Measurements from ENCODE around the gene KRT83. TPM values are rescaled to one million over a fixed set of nuclear protein-coding genes. Genes with fewer than 3 reads are reported as not detected.

KRT83 gene
- total RNA-seq, 1 donor from 2014 or later: not detected

DNA sequence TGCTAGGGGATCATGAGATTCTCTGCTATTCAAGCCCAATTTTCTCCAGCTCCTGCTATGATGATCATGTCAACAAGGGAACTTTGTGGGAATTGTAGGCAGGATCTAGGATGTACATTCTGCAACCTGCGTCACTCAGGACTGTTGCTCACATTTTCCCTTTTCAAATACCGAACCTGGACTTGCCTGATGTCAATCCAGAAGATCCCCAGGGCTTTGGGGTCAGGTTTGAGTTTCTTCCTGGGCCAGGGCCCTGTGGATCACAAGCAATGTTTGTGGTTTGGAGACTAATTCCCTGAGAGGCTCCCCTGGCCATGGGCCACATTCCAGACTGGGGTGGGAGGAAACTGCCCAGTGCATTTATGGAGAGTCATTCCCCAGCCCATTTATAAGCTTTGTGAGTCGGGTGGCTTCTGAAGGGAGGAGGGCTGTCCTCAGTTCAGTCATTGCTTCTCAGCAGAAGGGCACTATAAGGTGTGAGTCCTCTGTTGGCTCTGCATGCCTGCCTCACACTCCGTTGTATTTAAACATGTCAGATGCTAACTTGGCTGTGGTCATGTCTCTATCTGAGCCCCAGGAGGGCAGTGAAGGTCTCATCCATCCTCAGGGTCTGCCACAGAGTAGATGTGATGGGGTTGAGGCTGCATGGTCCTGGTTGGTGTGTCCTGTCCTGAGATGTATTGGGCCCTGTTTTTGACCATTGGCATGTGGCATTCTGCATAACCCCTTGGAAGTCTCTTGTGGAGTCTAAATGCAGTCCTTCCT is 40.2 kb downstream of the KRT83 start:
- no peak overlapping the region for H3K27ac Mint-ChIP-seq
- intact Hi-C loops (cut with micrococcal nuclease): no loop called here
- DNase-seq (ENCODE audit: low spot score): no peak
- peaks cover 3% of the 10 kb centered on the region for H3K4me1 Mint-ChIP-seq (ENCODE audit: low read depth)
- no peaks in the 10 kb centered on the region for H3K9me3 Mint-ChIP-seq
- no peak overlapping the region for H3K4me3 Mint-ChIP-seq (ENCODE audit: low read depth)
- H3K36me3 Mint-ChIP-seq (ENCODE audit: low read depth): no peaks in the 10 kb centered on the region
- peaks cover 24% of the 10 kb centered on the region for H3K27me3 Mint-ChIP-seq (ENCODE audit: low read depth)

DNA sequence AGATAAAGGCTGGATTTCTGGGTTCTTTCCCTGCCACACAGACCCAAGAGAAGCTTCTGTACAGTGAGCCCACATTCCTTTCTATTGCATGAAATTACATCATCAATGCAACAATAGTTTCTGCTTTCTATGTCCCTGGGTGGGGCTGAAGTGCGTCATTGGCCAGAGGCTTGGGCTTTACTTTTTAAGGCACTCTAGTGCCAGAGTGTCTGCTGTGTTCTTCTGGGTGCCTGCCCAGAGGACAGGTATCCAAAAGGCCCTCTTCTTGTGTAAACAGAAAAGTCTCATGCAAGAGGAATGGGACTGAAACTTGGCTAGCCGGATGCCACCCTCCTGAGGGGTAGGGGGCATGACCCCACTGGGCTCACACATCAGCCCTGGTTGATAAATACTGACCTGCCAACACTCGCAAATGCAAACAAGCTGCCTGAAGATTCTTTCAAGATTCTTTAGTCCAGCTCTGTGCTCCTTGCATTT is 40.8 kb downstream of the KRT83 start:
- intact Hi-C loops (cut with micrococcal nuclease): no loop called here
- no peaks in the 10 kb centered on the region for H3K36me3 Mint-ChIP-seq (ENCODE audit: low read depth)

DNA sequence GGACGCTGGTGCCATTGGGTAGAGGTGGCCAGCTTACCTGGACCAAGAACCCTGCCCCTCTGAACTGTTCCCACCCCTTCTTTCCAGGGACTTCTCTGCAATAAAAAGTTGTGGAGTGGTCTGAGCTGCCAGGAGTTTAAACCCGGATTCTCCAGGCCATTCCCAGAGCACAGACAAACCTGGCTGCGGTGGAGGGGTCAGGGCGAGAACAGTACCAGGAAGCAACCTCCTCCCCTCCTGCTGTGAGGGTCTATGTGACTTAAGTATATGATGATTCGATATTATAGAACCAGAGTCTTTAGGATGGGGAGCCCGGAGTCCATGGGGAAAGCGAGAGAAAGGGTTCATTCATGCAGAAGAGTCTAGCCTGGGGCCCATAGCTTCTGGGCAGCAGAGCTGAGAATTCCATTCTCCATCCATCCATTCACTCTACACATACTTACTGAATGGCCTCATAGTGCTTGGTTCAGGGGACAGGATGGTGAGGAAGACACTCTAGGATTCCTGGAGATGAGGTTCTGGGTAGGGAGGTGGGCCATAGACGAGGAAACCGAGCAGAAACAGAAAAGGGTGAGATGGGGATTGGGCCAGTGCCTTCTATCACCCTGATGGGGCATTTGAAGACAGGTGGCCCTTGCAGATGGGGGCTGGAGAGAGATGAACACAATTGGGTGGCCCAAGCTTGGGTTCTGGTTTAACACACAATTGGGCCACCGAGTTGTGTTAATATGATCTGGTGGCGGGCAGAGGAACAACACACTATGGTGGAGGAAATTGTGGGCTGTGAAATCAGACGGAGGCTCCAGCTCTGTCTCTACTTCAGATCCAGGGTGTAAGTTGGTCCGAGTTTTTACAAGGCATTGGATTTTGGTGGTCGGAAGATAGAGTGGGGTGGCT is 41.5 kb downstream of the KRT83 start:
- Mint-ChIP-seq H3K36me3 (ENCODE audit: low read depth) (no peaks in the 10 kb centered on the region), H3K27ac (no peak overlapping the region), H3K4me1 (ENCODE audit: low read depth) (peaks cover 3% of the 10 kb centered on the region), H3K27me3 (ENCODE audit: low read depth) (peaks cover 28% of the 10 kb centered on the region), H3K4me3 (ENCODE audit: low read depth) (no peak overlapping the region), H3K9me3 (no peaks in the 10 kb centered on the region)
- intact Hi-C loops (cut with micrococcal nuclease): loop anchor here (5.0 kb wide), 1 partner anchor 57 kb away; no protein-coding TSS in a partner anchor
- no peak for DNase-seq (ENCODE audit: low spot score)

More for the DNA sequence above, 40.8 kb downstream of the KRT83 start:
- Mint-ChIP-seq H3K4me3 (ENCODE audit: low read depth) (no peak overlapping the region), H3K9me3 (no peaks in the 10 kb centered on the region), H3K4me1 (ENCODE audit: low read depth) (peaks cover 3% of the 10 kb centered on the region), H3K27ac (no peak overlapping the region), H3K27me3 (ENCODE audit: low read depth) (peaks cover 24% of the 10 kb centered on the region)
- DNase-seq (ENCODE audit: low spot score): no peak

DNA sequence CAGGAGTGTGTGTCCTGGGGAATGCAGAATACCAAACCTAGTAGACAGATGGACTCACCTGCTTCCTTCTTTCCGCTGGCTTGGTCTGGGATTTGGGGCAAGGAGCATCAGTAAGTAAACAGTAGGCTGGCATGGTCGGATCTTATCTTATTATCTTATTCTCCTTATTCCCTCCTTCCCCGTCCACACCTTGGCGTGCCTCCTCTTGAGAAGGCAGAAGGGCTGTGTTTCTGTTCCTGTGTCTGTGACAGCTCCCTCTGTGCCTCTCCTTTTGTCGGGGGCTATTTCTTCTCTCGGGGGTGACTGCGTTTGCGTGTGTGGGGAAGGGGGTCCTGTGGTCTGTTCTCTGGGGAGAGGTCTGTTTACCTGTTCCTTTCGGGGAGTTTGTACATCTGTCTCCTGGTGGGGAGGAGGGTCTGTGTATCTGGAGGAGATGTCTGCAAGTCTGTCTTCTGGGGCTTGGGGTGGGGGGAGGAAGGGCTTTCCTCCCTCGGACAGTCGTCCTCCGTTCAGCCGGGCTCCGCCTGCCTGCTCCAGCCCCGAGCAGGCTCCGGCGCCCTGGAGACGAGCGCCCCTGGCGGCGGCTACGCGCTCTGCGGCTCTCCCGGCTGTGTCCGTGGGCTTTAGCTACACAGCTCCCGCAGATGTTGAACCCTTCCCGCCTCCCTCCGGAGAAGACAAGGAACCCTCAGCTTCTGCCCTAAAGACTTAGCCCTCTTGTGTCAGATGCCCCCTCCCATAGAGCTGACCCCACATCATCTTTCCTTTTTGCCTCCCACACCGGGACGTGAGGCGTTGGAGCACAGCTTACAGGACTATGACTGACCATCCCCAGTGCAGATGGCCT is 42.4 kb downstream of the KRT83 start:
- H3K4me1 Mint-ChIP-seq (ENCODE audit: low read depth): peaks cover 3% of the 10 kb centered on the region
- no peaks in the 10 kb centered on the region for H3K36me3 Mint-ChIP-seq (ENCODE audit: low read depth)
- intact Hi-C loops (cut with micrococcal nuclease): loop anchor here (5.0 kb wide), 1 partner anchor 56 kb away; no protein-coding TSS in a partner anchor
- H3K4me3 Mint-ChIP-seq (ENCODE audit: low read depth): no peak overlapping the region
- peak; percentile 63 for DNase-seq (ENCODE audit: low spot score)
- H3K27me3 Mint-ChIP-seq (ENCODE audit: low read depth): peaks cover 35% of the 10 kb centered on the region
- no peaks in the 10 kb centered on the region for H3K9me3 Mint-ChIP-seq
- no peak overlapping the region for H3K27ac Mint-ChIP-seq

DNA sequence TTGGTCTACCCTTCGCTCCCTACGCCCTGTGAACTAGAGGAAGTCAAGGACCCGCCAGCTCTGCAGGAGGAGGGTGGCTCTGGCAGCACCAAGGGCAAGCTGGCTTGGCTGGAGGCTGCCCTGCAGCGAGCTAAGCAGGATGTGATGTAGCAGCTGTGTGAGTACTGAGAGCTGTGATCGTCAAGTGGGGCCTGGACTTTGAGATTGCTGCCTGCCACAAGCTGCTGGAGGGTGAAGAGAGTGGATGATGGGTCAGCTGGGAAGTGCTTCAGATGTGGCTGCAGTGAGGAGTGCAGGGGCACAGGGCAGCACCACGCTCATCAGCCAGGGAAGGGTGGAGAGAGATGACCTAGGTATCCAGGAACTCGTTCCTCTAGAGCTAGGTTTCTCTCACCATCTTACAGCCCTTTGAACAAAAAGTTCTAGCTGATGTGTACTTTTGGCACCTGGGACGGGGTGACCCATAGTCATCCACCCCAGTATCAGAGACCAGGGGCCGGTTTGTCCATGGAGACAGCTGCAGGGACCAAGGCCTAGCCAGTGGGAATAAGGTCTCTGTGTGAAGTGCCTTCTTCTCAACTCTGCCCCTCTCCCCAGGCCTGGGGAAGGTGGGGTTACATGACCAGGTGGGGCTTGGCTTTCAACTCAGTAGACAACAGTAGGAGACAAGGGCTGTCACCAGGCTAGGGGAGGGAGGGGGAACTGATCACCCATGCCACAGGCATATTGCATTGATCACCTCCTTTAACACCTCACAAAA is 43.5 kb downstream of the KRT83 start:
- Mint-ChIP-seq H3K4me3 (ENCODE audit: low read depth) (no peak overlapping the region), H3K27ac (no peak overlapping the region), H3K4me1 (ENCODE audit: low read depth) (peaks cover 3% of the 10 kb centered on the region), H3K36me3 (ENCODE audit: low read depth) (no peaks in the 10 kb centered on the region), H3K27me3 (ENCODE audit: low read depth) (peaks cover 39% of the 10 kb centered on the region), H3K9me3 (no peaks in the 10 kb centered on the region)
- intact Hi-C loops (cut with micrococcal nuclease): loop anchor here (5.0 kb wide), 1 partner anchor 55 kb away; no protein-coding TSS in a partner anchor
- DNase-seq (ENCODE audit: low spot score): no peak

DNA sequence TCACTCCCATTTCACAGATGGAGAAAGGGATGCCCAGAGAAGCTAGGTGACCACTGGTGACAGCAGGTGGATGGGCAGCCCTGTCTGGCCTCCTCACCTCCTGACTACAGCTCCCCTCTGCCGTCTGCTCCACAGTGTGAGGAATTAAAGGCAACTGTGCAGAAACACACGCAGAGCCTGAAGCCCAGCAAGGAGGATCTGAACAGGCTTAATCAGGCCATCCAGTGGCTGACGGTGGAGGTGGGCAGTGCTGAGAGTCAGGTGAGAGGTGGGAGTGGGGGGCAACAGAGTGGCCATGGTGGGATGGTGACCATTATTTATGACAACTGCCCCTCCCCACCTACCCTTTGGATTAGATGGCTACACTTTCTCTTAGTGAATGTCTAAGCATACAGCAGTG is 45.5 kb downstream of the KRT83 start:
- no peak for DNase-seq (ENCODE audit: low spot score)
- Mint-ChIP-seq H3K27me3 (ENCODE audit: low read depth) (peaks cover 48% of the 10 kb centered on the region), H3K36me3 (ENCODE audit: low read depth) (no peaks in the 10 kb centered on the region), H3K4me1 (ENCODE audit: low read depth) (peaks cover 3% of the 10 kb centered on the region), H3K9me3 (no peaks in the 10 kb centered on the region), H3K27ac (no peak overlapping the region), H3K4me3 (ENCODE audit: low read depth) (no peak overlapping the region)
- intact Hi-C loops (cut with micrococcal nuclease): loop anchor here (5.0 kb wide), 1 partner anchor 53 kb away; no protein-coding TSS in a partner anchor

DNA sequence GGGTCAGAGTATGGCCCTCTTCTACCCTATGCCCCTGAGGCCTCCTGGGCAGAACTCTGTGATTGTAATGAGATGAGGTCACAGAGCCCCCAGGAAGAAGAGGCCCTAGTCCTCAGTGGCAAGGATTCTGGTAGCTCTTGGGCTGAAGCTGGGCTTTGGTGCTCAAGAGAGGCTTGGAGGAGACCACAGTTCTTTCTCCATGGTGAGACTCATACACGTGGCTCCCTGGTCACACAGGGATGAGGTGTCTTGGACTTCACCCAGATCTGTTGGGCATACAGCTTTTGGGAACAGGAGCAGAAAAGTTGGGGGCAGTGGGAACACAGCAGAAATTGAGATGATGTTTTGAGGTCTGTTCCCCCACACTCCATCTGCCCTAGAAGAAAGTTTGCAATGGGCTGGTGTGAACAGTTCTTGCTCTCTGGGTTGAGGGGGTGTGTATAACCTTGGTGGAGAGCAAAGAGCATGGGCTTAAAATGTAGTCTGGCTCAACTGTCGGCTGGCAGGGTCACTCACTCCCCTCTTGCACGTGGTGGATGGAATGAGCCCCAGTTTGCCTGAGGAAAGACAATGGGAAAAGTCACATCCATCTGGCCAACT is 46.6 kb downstream of the KRT83 start, which contains the start of gene KRT86:
KRT86 (plus strand) TSS at position 125 of the 600 bp plus-strand sequence. CDS start 27,272 bp downstream, outside the sequence.
- no peak for DNase-seq (ENCODE audit: low spot score)
- no peak within 1 kb of the TSS for H3K4me3 Mint-ChIP-seq (ENCODE audit: low read depth)
- peaks cover 48% of the 10 kb centered on the region for H3K27me3 Mint-ChIP-seq (ENCODE audit: low read depth)
- peaks cover 3% of the 10 kb centered on the region for H3K4me1 Mint-ChIP-seq (ENCODE audit: low read depth)
- H3K36me3 Mint-ChIP-seq (ENCODE audit: low read depth): no peaks in the 10 kb centered on the region
- H3K27ac Mint-ChIP-seq: no peak within 1 kb of the TSS
- intact Hi-C loops (cut with micrococcal nuclease): loop anchor here (5.0 kb wide), 1 partner anchor 52 kb away; no protein-coding TSS in a partner anchor
- H3K9me3 Mint-ChIP-seq: no peaks in the 10 kb centered on the region

DNA sequence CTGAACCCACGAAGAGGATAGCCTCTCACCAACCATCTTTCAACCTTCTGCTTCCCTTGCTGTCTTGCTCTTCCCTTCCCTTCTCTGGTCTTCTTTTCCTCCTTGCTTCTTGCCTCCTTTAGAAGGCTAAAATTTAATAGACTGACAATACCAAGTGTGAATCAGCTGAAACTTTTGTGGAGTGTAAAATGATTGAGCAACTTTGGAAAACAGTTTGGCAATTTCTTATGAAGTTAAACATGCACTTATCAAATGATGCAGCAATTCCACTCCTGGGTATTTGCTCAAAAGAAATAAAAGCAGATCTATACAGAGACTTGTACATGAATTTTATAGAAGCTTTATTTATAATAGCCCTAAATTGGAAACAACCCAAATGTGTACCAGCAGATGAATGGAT is 50.0 kb downstream of the KRT83 start:
- no peaks in the 10 kb centered on the region for H3K4me1 Mint-ChIP-seq (ENCODE audit: low read depth)
- intact Hi-C loops (cut with micrococcal nuclease): no loop called here
- H3K9me3 Mint-ChIP-seq: no peaks in the 10 kb centered on the region
- H3K36me3 Mint-ChIP-seq (ENCODE audit: low read depth): no peaks in the 10 kb centered on the region
- peaks cover 34% of the 10 kb centered on the region for H3K27me3 Mint-ChIP-seq (ENCODE audit: low read depth)
- DNase-seq (ENCODE audit: low spot score): no peak
- H3K27ac Mint-ChIP-seq: no peak overlapping the region
- no peak overlapping the region for H3K4me3 Mint-ChIP-seq (ENCODE audit: low read depth)

DNA sequence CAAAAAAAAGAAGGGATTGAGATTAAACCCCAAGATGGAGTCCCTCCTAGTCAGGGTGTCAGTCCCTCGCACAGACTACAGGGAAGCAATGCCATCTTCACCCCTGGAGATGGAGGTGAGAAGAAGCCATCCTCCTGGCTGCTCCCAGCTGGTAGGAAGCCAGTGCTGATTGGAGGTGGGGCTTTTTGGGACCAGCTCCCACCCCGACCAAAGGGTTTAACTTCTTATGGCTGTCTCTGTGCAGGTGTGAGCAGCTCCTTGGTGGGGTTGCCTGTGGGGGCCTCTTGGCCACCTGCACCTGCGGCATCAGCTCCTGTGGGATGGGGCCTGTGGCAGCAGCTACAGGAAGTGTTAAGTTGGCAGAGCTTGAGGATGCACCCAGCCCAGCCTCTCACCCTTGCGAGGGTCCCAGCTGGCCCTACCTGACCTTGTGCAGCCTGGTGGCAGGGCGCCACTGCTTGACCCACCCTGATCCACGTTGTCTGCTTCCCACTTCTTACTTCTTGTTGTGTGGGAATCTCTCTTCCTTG is 50.6 kb downstream of the KRT83 start:
- Mint-ChIP-seq H3K4me3 (ENCODE audit: low read depth) (no peak overlapping the region), H3K4me1 (ENCODE audit: low read depth) (no peaks in the 10 kb centered on the region), H3K27me3 (ENCODE audit: low read depth) (peaks cover 34% of the 10 kb centered on the region), H3K27ac (no peak overlapping the region), H3K36me3 (ENCODE audit: low read depth) (no peaks in the 10 kb centered on the region), H3K9me3 (no peaks in the 10 kb centered on the region)
- intact Hi-C loops (cut with micrococcal nuclease): no loop called here
- DNase-seq (ENCODE audit: low spot score): no peak

DNA sequence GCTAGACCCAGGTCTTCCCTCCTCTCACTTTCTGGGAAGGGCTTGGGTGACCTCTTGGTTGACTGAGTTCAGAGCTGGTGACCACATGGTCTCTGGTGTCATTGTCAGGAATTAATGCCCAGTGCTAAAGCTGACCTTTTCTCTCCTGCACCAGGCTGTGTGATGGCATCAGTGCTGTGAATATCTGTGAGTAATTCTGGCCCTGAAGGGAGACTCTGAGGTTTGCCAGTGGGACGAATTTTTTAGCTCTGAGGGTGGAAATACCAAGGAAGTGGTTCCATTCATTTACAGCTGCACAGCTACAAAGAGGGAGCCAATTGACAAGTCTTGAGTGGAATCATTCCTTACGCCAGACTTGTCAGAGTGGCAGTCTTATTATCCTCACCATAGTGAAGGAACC is 53.0 kb downstream of the KRT83 start:
- Mint-ChIP-seq H3K27ac (no peak overlapping the region), H3K4me3 (ENCODE audit: low read depth) (no peak overlapping the region), H3K4me1 (ENCODE audit: low read depth) (no peaks in the 10 kb centered on the region), H3K36me3 (ENCODE audit: low read depth) (no peaks in the 10 kb centered on the region), H3K27me3 (ENCODE audit: low read depth) (peaks cover 24% of the 10 kb centered on the region), H3K9me3 (no peaks in the 10 kb centered on the region)
- no peak for DNase-seq (ENCODE audit: low spot score)
- intact Hi-C loops (cut with micrococcal nuclease): no loop called here

DNA sequence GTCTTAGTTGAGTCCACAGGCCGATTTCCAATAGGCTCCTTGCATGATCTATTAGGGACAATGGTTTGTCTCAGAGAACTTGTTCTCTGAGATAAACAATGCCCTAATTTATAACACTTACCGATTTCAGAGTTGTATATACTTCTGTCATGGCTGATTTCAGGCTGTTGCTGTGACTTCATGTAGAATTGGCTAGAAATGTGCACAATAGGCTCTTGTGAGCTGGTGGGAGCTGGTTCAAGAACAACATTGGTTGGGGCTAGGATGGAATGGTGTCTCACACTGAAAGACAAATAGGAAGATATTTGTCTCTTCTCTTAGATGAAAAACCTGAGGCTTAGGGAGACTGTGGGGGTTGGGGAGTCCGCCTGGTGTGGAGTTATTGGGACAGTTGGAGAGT is 53.5 kb downstream of the KRT83 start:
- no peak overlapping the region for H3K4me3 Mint-ChIP-seq (ENCODE audit: low read depth)
- H3K9me3 Mint-ChIP-seq: no peaks in the 10 kb centered on the region
- H3K4me1 Mint-ChIP-seq (ENCODE audit: low read depth): no peaks in the 10 kb centered on the region
- H3K36me3 Mint-ChIP-seq (ENCODE audit: low read depth): no peaks in the 10 kb centered on the region
- no peak overlapping the region for H3K27ac Mint-ChIP-seq
- no peak for DNase-seq (ENCODE audit: low spot score)
- intact Hi-C loops (cut with micrococcal nuclease): no loop called here
- peaks cover 23% of the 10 kb centered on the region for H3K27me3 Mint-ChIP-seq (ENCODE audit: low read depth)
